Measurements from ENCODE around the gene TCEA3.

- TF ChIP-seq POLR2A (IDR thresholded peaks at IDR 0.05; ENCODE audit: low read depth, low read length) (peak; percentile 16), CTCF (IDR thresholded peaks at IDR 0.05; ENCODE audit: extremely low read depth in 1 of 2, insufficient read depth in 1 of 2, low read depth in 1 of 2, low read length in 2 of 2) (no peak)
These were observed 55.1 kb downstream of the TCEA3 start, which contains the start of gene ZNF436 for GRCh38 chr1:23369335-23370013.
